SHP77 treated with DMSO at 0.1 percent for 48 hours (cell line): ENCODE data around the gene ALPK1.
"Not testable (repeated sequence)": the region's sequence is repeated elsewhere in the genome, so short reads cannot be mapped to it uniquely, and the experiment has no call there.

ENCODE experiments used
- DNase-seq: peaks from one replicate; lab custom pipeline; 2025; lab: John Stamatoyannopoulos, UW

The ALPK1 gene

DNA sequence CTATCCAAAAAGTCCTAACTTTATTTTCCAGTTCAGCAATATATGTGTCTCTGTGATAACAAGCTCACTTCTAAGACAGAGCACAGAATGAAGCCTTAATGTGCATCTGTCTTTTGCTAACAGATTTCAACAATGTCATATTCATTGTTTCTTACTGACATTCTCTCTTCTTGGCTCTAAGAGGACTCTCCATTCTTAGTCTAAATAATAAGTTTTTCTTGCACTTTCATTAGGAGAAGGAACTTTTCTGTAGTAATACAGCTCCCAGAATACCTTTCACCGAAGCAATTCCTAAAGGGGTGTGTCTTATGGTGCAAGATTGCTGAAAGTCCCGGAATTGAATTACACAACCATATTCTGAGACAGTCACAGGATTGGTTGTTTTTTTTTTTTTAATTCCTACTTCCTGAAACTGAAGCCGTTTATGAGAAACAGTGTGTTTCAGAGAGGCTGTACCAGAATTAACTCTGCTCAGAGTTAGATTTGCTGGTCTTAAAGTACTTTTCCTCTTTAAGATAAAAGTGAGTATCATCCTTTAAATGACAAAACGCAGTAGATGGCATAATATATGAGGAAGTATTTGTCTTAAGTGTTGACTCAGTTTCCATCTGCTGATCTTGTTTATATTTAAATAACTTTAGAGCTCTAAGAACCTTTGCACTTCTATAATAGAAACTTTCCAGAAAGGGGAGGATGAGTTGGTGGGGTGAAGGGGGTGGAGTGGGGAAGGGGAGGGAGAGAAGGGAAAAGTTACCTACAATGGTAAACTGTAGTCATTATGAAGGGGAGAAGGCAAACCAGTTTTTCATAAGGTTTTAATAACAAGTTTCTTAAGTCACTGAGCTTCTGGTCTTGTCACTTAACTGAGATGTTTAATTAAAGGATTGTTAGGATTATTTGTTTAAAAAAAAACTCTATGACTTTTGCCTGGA lies at the start of gene ALPK1:
TSS of gene ALPK1 (plus strand) at position 421 of the 932 bp plus-strand sequence.
- no peak for DNase-seq

DNA sequence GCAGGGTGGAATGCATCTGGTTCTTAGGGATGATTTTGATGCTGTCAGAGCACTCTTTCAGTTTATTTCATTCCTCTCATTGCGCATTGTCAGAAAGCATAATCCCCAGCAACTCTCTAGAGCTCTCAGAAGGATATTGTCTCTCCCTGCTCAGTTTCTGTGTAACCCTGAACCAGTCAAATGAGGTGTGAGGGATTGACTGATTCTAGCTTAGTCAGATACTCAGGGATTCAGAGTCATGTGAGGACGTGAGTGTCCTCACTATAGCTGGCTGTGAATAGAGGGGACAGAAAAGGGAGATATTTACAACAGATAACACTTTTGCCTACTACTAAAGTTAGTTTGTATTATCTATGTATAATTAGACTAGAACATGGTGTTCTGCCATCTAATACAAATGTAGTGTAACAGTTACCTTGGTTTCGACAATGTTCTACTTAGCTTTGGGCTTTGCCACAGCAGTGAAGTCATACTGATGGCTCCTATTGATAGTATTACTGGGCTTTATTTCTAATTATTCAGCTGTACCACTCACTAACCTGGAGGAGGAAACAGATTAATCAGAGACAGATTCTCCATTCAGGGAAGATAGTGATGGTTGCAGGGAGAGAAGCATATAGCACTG lies 46.0 kb upstream of the ALPK1 start:
- DNase-seq: no peak

DNA sequence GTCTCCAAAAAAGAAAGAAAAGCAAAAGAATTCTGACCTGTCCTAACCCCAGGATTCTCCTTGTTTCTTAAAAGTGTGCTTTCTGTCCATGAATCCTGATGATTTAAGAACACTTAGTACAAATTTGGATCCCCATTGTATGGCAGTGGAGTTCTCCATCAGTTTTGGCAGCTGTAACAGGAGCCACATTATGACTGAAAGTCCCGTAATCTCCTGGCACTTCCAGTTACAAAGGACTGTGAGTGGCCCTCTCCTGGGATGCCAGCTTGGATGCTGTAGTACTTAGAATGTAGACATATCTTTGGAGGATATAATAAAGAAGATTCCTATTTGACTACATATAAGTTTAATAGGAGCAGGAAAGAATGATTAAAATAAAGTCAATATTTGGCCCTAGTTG lies 44.9 kb upstream of the ALPK1 start:
- no peak for DNase-seq

DNA sequence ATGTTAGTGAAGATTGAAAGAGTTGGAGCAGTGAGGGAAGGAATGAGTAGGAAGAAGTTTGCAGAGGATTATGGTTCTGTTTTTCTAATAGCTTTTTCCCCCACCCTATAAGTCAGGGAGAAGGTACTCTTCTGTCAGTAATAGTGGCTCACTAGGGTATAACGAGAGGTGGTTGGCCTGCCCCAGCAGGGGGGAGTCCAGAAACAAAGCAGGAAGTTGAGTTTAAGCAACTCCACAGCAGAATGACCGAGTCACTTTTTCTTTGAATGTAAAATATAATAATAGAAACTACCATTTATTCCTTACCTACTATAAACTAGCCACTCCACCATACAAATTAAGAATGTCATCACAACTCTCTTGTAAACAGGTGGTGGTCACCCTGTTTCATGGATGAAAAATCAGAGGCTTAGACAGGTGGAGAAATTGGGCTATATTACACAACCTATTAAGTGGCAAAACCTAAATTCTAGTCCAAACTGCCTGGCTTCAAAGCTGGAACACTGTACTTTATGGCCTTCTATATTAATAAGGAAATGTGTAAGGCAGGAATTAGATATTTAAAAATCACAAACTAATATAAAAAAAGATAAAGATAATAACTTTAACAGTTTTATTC lies 43.7 kb upstream of the ALPK1 start:
- no peak for DNase-seq

DNA sequence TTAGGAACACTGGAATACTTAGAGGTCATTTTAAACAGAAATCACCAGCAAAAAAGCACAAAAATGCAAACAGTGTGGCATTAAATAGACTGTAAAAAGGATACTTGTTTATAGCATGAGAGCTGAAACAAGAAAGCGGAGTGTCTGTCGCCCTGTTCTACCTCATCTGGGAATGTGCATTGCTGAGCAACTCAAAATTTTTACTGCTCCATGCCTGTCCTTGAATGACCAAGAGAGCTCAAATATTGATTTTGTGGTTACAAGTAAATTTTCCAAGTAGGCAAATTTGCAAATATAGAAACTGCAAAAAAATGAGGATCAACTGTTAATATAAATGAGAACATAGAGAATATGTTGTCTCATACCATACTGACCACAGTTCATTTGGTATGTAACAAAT lies 40.1 kb upstream of the ALPK1 start:
- no peak for DNase-seq

DNA sequence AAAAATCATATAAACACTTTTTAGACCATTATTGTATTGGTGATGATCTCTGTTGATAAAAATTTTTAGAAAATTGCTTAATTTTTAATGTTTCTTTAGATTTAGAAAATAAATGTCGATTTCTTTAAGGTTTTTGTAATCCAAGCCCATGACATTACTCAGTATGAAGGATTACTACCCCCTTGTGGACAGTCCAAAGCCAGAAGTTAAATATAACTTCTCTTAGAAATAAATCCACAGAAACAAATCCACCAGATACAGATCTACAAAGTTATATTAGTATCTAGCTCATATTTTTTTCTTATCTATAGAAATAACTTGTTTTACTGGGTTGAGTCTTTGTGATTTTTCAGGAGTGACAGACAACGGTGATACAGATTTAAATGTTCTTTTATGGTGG lies 30.3 kb upstream of the ALPK1 start:
- DNase-seq: no peak

DNA sequence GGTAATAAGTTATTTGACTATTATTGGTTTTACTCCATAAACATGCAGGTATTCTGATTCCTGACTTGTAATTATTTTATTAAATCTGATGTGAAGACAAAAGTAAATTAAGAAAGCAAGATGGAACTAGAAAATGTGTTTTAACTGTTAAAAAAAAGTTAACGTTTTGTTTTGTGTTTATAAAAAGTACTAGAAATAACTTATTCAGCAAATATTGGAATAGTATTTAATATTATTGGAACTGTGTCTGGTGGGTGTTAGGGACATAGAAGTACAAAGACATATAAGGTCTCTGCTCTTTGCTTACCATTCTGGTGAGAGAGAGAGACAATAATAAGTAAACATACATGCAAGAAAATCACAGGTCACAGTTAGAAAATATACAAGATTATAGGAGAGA lies 27.1 kb upstream of the ALPK1 start:
- no peak for DNase-seq

DNA sequence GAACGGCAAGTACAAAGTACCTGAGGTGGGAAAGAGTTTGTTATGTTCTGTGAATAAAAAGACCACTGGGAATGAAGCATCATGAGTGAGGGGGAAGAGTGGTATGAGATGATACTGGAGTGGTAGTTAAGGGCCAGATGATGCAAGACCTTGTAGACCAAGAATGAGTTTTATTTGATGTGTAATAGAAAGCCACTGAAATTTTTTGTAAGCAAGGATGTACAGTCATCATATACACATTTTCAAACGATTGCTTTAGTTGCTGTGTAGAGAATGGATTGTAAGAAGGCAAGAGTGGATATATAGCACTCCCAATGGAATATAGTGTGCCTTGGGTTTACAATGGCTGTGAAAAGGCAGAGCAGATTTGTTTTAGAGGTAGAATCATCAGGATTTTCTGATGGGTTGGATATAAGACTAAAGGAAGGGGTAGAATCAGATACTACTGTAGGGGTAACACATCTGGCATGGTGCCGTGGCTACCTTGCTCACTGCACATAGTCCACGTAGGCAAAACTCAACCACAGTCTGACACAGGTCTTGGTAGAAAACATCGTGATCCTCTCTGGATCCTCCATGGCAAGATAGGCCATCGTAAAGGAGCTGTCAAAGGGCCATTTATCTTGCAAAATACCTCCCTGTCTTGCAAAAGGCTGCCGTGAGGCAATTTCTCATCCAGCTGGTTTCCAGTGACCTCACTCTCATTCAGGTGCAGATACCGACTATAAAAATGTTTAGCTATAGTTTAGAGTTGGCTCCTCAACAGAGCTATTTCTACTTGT lies 26.3 kb upstream of the ALPK1 start:
- DNase-seq: no peak

DNA sequence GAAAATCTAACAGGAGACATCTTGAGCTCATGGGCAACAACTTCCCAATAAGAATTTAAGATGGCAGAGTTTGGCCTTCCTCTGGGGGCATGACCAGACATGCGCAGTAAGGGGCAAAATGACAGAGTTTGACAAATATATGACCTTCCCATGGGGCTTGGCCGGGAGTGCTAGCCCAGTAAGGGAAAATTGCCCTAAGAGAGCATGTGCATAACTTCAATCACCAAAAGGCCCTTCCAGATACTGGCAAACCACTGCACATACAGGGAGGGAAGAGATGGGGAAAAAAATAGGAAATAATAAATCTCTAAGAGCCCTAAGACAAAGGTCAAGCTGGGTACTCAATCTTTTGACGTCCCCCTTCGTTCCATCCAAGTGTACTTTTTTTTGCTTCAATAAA lies 24.9 kb upstream of the ALPK1 start:
- DNase-seq: no peak

DNA sequence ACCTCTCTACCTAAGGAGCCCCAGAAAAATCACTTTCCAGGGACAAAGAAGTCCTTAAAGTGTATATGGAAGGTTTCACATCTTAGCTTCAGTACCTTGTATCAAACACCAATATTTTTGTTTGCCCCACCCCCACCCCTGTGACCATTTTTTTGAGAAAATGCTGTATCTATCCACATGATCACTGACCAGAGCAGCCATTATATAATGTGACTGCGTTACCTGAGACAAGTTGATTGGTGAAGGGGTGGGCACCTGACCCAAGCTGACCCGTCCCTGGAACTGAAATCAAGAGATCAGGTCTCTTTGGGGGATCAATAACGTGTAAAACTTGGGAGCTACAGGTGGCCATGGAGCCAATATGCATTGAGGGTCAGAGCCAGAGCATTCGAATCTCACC lies 22.2 kb upstream of the ALPK1 start:
- DNase-seq: no peak

DNA sequence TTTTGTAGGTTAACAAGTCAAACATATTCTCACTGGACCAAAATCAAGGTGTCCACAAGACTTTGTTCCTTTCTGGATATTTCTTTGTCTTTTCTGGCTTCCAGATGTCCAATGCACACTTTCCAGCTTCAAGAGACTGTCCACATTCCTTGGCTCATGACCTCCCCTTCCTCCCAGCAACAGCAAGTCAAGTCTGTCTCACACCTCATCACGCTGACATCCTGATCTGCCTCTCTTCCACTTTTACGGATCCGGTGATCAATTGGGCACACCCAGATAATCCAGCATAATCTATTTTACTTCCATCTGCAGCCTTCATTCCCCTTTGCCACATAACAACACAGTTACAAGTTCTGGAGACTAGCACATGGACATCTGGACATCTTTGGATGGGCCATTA lies 21.1 kb upstream of the ALPK1 start:
- no peak for DNase-seq

DNA sequence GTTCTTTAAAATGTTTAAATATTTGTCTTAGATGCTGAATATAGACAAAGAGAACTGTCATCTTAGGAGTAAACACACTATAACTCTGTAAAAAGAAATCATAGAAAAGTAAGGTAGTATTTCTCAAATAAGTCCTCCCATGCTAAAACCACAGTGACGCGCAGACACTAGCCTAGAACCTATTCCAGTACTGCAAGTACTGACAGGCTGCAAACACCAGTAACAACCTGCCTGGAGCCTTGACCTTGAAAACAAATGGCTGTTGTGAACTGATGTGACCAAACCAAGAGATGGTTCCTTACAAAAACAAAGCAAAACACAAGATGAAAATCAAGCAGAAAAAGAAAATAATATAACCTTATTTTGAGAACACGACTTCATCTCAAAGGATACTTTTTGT lies 19.9 kb upstream of the ALPK1 start:
- no peak for DNase-seq

DNA sequence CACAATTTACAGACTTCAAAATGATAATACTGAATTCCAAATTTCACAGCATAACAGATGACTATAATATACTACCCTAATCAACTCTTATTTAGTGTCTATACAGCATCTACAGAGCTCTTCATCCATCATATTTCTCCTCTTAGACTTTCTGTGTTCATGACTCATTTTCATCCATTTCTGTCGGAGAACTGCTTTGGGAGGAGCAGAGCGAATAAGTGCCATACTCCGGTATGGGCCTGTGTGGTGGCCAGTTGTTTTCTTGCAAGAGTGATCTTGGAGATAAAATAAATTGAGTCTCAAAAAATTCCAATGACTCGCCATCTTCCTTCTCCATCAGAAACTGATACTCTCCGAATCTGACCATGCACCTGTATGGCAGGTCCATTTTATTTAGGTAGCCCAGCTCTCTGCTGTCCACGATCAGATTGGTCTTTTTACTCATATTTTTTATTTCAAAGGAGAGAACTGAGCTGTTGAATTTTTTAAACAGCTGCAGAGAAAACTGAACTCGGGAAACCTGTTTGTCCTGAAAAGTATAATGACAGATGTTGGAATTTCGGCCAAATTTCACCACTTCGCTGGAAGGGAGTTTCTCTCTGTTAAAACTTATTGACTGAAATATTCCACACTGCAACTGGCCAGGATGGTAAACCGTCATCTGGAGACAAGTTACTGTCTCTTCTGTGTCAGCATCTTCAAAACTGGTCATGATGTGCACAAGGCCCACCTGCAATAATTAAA lies 19.3 kb upstream of the ALPK1 start:
- DNase-seq: no peak

DNA sequence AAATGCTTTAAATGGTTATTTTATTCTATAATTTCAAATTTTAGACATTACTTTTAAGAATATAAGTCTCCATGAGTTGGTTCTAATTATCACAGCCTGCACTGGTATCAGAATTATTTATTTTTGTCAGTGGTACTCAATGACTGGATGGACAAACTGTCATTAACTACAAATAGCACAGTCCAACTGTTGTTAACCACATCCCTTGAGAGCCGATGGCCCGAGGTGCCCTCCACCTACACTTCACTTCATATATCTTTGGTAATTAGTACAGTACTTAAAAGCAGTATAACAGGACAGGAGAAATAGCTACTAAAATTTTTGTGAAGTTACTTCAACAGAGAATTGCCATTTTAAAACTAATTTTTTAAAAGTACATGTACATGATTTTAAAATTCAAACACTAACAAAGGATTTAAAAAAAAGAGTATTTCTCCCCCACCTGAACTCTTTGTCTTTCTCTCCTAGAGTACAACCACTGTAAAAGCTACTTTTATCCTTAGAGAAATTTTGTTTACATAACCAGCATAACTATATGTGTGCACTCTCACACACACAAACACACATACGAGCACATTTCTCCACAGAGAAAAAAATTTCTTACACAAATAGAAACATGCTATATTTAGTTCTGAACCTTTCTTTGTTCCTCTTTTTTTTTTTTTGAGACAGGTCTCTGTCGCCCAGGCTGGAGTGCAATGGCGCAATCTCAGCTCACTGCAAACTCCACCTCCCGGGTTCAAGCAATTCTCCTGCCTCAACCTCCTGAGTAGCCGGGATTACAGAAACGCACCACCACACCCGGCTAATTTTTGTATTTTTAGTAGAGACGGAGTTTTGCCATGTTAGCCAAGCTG lies 17.9 kb upstream of the ALPK1 start:
- DNase-seq: no peak

DNA sequence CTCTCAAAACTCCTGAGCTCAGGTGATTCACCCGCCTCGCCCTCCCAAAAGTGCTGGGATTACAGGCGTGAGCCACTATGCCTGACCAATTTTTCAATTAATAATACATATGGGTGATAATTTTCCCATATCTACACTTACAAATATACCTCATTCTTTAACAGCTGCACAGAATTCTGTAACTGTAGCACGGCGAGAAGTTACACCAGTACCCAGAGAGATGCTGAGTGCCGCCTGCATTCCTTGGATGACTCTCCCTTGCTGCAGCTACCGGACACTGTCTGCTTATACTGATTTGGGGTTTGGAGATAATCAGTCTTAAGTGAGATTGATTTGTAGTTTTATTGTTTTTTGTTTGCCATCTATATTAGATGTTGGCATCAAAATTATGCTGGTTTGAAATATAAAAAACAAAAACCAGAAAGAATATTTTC lies 17.3 kb upstream of the ALPK1 start:
- no peak for DNase-seq

DNA sequence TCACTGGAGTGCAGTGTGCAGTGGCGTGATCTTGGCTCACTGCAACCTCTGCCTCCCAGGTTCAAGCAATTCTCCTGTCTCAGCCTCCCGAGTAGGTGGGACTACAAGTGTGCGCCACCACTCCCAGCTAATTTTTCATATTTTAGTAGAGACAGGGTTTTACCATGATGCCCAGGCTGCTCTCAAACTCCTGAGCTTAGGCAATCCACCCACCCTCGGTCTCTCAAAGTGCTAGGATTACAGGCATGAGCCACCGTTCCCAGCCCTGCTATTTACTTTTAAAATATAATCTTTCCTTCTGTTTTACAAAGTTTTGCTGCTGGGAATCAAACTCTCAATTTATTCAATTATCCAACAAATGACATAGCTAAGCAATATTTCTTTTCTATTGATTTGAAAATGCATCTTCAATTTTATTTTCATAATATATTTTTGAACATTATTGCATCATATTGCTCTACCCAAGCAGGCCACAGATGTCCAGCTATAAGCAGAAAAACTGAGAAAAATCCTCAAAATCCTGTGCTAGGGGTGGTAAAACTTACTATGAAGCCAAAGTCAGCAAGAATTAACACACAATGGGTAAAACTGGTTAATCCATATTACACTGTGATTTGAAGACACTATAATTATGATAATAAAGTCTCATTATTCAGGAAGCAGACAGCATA lies 16.6 kb upstream of the ALPK1 start:
- DNase-seq: no peak

DNA sequence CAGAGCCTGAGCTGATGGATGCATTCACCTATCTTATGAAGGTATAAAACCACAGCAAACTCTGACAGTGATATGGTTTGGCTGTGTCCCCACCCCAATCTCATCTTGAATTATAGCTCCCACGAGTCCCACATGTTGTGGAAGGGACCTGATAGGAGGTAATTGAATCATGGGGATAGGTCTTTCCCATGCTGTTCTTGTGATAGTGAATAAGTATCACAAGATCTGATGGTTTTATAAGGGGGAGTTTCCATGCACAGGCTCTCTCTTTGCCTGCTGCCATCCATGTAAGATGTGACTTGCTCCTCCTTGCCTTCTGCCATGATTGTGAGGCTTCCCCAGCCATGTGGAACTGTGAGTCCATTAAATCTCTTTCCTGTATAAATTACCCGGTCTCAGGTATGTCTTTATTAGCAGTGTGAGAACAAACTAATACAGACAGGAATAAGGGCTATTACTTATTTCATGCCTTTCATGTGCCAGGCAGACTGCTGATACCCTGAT lies 15.2 kb upstream of the ALPK1 start:
- not testable (repeated sequence) for DNase-seq

DNA sequence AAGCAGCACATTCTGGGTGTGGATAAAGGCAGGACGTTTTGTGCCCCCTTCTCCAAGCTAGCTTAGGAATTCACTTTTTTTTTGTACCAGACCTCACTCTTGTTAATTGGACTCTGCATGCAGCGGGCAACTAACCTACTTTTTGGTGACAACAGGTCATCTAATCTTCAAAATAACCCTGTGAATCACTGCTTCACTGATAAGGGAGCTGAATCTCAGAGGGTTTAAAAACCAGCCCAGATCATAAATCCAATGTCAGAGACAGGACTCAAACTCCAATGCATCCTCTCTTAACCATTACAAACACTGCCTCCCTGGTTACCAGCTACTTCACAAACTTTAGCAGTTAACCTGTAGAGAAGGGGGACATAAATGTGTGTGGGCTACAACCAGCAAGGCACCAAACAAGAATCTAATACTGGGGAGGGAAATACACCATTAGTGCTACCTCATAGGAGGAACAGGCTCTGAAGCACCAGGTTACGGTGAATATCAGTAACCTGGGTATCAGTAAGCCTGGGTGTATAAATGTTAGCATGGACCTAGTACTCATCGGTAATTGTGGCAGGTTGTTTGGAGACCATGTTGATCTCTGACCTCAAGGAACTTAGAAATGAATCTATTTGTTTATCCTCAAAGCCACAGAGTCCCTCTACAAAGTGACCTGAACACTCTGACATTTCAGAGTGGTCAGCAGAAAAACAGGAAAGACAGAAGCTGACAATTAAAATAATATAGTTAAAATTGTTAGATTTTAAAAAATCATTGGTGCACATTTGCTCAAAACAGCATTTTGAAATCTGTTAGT lies 14.1 kb upstream of the ALPK1 start:
- DNase-seq: no peak

DNA sequence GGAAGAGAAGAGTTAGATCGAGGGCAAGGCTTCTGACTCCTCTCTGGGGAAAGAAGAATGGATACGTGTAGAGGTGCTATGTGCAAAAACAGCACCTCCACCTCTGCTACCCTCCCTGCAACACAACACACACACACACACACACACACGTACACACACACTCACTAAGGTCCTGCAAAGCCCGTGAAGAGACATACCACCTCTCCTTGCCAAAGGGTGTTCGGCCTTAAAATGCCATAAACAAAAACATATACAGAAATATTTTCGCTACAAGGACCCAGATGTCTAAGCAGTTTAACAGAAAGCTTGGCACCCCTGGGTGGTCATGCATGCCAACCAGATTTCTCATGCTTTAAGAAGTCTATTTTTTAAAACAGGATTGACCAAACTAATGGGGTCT lies 13.0 kb upstream of the ALPK1 start:
- no peak for DNase-seq
